NCI-H82 treated with DMSO at 0.1 percent for 48 hours (cell line): Measurements from ENCODE around the gene PRKAR2A.
A peak's percentile ranks its signal among the peaks of the same experiment; 100 is the strongest.

Experiments
- DNase-seq: peaks from one replicate; lab custom pipeline; 2025; ENCODE audit not compliant: unreplicated experiment; lab: John Stamatoyannopoulos, UW

PRKAR2A gene

DNA sequence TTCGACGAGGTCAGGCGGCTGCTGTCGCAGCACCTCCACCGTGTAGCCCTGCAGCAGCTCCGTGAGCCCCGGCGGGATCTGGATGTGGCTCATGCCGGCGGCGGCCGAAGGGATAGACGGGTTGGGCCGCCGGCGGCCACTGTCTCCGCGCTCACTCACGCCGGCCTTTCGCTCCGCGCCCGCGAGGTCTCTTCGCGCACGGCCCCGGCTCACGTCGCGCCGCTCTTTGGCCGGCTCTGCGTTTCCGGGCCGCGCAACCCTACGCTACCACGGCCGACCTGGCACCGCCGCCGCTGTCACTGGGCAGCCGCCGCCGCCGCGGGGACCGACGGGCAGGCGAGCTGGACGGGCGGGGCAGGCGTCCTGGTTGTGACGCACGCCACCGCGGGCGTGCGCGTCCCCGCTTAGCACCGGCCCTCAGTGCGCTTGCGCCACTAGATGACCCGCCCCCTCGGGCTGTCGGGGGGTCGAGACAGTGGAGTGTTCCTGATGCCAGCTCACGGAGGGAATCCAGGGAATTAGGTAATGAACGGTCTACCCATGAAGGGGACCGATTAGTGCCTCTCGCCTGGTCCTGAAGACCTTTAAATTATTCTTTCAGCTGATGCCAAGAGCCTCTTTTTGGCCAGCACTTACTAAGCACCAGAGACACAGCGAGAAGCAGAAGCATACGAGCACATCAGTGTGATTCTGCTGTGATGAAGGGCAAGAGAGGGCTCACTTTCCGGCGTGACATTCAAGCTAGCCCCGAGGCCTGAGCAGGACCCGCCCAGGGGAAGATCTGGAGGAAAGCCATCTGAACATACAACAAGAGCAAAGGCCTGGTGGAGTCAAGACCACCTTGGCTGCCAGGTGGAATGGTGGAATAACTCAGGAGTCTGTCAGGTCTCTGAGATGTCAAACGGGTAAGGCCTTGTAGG, at the start of gene PRKAR2A:
TSS of gene PRKAR2A (minus strand) at position 371 of the 920 bp plus-strand sequence. CDS start at position 93, 278 bp downstream.
- DNase-seq = peak; percentile 47

DNA sequence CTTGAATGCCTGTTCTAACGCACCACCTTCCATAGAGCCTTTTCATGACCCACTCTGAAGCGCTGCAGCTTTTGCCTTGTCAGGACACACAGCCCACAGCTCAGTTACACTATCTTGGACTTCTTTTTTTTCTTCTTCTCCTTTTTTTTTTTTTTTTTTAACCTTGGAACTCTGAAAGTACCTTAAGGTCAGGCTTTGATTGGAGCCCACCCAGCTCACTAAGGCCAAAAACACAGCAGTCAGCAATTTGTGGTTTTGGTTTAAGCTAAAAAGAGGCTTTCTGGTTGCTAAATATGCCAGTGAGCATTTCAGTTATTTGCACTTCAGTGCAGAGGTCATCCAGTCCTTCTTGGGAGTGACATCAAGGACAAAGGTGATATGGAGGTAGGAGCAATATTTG, 49.3 kb upstream of the PRKAR2A start:
- no peak for DNase-seq

DNA sequence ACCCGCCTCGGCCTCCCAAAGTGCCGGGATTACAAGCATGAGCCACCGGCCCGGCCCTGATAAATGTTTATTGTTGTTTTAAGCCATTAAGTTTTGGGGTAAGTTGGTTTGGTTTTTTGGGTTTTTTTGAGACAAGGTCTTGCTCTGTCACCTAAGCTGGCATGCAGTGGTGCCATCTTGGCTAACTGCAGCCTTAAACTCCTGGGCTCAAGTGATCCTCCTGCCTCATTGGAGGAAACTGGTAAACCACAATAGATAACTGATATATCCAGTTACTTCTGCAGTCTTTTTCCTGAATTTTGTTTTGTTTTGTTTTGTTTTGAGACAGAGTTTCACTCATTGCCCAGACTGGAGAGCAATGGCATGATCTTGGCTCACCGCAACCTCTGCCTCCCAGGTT, 46.8 kb upstream of the PRKAR2A start:
- DNase-seq = no peak

DNA sequence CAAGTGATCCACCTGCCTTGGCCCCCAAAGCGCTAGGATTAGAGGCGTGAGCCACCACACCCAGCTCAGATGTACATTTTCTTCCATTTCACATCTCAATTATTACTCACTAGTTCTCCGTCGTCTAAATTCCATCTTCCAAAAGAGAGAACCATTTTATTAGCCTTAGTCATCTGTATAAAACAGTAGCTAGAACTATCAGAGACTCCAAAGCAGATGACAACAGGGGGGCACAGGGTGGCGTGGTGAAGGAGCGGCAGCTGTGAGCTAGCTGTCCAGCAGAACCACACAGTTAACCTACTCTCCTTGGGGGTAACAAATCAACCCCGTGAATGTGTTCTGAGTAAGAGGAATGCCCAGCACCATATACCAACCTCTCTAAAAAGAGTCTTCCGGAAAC, 43.9 kb upstream of the PRKAR2A start:
- no peak for DNase-seq

DNA sequence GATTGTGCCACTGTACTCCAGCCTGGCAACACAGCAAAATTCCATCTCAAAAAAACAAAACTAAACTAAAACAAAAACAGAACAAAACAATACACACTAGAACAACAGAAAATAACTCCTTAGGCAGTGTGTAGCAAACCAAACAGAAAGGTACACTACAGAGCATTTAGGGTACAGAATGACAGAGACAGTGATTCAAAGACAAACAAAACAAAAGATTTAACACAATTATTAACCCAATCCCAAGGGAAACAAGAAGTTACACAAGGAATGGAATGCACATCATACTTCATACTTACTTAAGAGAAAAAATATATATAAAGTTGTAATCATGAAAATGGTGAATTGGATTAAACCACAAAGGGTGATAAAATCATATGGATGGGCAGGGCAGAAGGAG, 38.1 kb upstream of the PRKAR2A start:
- DNase-seq = no peak

DNA sequence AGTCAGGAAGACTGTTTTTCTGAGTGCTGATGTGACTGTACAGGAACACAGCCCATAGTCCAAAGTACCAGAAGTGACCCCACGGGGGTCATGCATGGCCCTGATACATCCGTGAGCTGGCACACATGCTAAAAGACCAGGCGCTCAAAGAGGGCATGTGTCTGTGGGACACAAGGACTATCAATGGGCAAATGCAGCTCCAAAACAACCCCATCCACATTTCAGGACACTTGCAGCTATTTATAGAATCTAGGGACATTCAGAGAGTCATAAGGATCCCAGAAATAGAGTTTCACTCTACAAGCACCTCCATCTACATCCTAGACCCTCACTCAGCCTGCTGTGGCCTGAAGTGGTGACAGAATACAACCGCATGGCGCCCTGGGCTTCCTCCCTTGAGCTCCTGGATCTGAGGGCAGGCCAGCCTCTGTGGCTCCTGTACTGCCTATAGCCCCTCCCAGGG, 34.0 kb upstream of the PRKAR2A start:
- no peak for DNase-seq

DNA sequence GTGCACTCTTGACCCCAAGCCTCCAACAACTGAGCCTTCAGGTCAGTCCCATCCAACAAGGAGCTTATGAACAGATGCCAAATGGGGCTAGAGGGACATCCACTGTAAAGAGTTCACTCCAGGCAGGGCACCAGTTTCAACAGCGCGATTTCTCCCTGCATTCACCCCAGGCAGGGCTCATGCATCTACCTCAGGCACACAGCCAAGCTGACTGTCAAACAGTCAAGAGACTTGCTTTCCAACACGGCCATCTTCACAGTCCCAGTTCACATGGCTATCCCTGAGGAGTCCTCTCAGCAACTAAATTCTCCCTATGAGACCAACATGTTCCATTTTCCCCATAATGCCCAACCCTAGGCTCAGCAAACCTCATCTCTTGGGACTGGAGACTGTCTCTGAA, 33.3 kb upstream of the PRKAR2A start:
- no peak for DNase-seq

DNA sequence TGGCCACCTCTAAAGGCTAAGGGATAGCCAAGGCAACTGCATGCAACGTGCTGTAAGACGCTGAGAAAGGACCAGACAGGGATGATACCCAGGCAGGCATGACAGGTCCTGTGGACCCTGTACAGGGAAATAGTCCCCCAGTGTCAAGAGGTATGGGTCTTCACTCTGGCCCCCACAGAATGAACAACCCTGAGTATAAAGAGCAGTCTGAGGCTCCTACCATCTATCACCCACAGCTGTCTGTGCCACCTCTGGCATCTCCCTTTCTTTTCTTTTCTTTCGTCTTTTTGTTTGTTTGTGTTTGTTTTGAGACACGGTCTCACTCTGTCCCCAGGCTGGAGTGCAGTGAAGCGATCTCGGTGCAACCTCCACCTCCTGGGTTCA, 32.3 kb upstream of the PRKAR2A start:
- no peak for DNase-seq

DNA sequence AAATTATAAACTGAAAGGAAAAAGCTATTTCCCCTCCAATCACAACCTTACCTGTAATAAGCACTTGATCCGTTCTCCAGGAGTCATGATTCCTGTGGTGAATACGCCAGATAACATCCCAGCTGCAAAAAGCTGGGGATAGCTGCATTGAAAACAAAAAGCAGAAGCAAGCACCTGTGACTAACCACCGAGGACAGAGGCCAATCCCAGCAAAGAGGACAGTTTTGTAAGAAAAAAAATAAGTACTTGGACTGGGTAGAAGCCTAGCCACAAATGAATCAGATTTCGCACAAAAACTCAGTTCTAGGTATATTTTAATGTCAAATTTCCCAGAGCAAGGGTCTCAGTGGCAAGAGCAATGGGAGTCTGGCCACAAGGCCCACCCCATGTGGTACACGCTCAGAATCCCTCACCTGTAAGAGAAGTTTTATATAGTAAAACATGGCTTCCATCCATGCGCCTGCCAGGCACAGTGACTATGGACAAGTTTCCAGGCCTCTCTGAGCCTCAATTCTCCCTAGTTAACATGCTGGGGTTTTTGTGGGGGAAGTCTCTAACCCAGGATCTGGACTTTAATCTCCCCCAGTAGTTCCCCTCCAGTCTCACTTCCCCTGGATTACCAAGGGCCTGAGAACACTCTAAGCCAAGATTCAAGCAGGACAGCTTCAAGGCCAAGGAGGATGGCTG, 31.8 kb upstream of the PRKAR2A start:
- no peak for DNase-seq

DNA sequence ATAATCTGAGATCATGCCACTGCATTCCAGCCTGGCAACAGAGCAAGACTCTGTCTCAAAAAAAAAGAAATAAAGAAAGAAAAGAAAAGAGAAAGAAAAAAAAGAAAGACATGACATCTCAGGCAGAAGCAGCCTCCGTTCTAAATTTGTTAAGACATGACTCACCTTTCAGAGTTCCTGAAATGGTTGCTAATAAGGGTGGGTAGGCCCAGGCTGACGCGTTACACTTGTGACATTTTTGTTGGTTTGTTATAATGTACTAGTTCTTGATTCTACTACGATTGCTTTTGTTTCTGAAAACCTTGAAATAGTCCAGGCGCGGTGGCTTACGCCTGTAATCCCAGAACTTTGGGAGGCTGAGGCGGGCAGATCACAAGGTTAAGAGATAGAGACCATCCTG, 30.0 kb upstream of the PRKAR2A start:
- DNase-seq = no peak

DNA sequence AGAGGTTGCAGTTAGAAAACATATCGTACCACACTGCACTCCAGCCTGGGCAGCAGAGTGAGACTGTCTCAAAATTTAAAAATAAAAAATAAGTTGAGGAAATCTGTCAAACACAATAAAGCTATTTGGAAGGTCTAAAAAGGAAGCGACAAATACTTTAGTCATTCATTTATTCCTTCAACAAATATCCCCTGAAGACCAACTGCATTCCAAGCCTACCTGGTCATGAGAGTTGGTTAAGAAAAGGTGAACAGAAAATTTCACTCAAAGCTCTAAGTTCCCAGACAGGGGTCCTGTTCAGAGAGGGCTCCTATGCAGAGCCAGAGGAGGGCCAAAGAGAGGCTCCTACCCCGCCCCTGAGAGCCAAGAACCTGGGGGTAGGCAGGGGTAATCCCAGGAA, 15.4 kb upstream of the PRKAR2A start:
- DNase-seq = no peak

DNA sequence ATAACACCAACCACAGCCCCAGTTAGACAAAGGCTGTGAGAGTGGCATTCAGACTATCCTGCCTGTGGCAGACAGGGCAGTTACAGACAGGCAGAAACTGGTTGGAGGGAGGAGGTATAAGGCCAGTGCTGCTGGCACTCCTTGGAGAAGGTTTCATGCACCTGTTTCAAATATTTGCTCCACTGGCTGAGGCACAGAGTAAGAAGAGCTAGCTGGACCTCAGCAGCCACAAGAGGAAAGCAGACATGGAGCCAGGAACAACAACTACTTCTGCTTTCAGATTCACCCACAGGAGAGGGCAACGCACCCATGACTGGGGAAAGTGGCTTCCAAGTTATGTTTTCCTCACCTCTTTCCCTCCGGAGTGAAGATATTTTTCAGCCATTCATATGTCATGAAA, 11.5 kb upstream of the PRKAR2A start:
- DNase-seq = no peak

DNA sequence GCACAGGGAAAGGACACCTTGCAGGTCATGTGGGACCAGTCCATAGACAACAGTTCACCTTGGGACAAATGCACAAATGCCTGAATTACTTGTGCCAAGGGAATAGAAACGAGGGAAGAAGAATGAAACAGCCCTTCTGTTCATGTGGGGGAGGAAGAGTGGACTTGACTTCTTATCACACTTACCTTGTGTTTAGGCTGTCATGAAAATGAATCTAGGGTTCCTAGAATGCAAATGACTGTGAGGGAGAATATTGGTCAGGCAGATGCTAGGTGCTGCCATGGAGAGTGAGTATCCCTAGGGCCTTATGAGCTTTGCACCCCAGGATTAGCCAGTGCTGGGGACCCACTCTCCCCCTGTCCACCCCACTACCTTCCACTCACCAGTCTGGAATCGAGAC, 11.0 kb upstream of the PRKAR2A start:
- DNase-seq = no peak

DNA sequence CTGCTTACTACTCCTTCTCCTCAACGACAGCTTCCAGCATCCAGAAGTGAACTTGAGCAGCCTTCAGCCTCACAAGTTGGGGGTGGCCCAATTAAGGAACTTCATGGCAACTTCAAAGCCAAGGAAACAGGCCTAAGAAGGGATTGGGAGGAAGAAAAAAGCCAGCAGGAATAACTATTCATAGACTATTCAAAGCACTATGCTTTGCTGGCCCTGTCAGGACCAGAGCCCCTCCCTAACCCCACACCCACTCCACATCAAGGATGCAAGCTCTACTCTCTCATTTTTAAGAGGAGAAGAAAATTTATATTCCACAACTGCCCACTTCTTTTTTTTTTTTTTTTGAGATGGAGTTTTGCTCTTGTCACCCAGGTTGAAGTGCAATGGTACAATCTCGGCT, 10.0 kb upstream of the PRKAR2A start:
- no peak for DNase-seq

DNA sequence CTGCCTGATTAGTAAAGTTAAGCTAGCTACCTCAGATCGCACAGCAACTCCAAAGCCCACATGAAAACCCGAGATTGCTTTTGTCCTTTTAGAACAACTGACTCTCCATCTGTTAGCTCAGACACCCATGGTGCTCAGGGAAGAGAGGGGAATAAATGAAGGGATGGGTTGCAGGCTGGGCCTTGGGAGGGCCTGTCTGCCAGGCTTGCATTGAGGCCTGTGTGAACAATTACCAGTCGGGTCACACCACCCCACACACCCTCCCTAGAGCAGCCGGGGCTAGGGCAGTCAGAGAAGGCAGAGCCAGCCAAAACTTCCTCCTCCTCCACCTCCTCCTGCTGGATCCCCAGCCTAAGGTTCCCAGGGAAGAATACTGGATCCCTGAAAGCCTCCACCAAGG, 8.8 kb upstream of the PRKAR2A start:
- DNase-seq = no peak

DNA sequence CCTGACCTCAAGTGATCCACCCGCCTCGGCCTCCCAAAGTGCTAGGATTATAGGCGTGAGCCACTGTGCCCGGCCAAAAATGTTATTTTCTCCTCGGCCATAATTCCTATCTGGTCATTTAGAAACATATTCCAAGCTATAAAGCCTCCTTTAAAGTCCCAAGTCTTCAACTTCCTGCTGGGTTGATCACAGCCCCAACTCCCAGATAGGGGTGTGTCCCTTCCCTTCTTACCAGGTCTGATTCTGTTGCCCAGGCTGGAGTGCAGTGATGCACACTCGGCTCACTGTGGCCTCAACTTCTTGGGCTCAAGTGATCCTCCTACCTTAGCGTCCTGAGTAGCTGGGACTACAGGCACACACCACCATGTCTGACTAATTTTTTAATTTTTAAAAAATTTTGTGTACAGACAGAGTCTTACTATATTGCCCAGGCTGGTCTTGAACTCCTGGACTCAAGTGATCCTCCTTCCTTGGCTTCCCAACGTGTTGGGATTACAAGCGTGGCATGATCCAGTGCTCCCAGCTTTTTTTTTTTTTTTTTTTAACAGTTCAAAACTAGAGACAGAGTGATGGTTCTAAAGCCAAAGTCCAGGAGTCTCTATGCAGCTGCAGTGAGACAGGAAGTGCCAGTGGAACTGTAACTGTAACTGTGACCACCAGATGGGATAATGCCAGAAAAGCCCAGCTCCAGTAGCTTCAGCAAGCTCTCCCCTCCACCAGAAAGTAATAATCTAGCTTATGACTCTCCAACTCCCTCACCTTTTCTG, 8.2 kb upstream of the PRKAR2A start:
- DNase-seq = no peak

DNA sequence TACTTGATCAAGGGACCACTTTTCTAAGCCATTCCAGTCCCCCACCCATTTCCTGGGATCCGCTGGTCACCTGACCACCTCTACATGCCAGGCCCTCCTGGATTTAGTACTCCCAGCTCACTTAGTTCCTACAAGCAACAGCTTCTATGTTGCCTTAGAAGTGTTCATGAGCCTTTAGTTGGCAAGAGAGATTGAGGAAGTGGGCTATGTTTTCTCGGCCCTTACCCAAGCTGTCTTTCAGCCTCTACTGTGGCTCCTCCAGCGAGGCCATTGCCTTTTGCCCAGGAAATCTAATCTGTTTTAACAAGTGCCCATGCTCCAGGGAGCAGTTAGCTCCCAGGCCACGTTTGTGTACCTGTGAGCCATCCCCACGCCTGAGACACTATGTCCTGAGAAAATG, 4.5 kb upstream of the PRKAR2A start:
- no peak for DNase-seq

DNA sequence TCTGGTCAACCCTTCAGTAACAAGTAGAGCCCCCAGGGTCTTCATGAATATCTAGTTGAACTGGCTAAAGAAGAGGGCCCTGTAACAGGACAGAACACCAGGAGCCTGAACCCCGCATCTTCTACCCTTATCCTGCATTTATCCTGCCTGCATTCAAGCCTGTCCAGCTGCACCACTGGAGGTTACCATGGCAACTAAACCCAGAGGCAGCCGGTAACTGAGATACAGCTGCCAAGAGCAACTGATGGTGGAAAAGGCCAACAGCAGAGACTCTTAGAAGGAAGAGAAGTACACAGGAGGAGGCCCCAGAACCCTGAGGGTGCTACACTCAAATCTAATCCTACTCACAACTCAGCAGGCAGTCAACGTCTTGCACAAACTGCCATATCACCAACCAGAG, 3.7 kb upstream of the PRKAR2A start:
- peak; percentile 27 for DNase-seq

DNA sequence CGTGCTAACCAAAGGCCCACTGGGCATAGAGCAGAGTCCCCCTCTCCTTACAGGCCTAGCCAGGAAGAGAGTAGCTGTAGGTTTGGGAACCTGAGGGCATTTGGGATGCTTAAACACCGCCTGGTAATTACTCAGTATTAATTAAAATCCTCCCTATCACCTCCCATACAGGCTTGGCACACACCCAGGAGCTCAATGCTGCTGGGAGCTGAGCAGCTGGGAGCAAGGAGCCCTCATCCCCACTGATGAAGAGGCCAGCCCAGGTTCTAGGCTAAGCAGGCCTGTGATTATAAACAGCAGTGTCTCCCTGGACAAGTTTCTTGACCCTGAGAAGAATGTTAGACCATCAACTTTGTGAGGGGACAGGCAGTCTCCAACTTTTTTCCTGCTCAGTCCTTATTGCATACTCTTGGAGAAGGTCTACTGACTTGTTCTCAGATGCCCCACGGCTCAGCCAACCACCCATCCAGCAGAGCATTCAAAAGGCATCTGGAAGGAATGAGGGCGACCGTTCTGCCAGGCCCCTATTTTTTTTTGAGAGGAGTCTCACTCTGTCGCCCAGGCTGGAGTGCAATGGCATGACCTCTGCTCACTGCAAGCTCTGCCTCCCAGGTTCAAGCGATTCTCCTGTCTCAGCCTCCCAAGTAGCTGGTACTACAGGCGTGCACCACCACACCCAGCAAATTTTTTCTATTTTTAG, 1.3 kb upstream of the PRKAR2A start:
- peak; percentile 18 for DNase-seq

DNA sequence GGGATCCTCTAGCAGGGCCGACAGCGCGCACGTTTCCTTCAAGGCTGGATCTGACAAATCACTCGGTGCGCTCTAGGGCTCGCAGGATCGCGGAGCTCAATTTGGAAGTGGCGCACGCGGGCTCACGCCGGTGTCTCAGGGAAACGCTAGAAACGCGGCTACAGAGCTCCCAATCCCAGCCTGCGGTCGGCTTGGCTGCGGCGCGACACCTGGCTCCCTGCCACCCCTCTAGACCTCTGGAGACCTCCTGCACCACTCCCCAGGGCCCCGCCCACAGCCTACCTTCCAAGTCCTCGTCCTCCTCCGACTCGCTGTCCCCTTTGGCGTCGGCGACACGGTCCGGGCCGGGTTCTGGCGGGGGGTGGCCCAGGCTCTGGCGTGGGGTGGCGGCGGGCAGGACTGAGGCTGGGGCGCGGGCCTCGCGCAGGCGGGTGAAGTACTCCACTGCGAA, 596 bp downstream of the PRKAR2A start:
- peak; percentile 59 for DNase-seq

DNA sequence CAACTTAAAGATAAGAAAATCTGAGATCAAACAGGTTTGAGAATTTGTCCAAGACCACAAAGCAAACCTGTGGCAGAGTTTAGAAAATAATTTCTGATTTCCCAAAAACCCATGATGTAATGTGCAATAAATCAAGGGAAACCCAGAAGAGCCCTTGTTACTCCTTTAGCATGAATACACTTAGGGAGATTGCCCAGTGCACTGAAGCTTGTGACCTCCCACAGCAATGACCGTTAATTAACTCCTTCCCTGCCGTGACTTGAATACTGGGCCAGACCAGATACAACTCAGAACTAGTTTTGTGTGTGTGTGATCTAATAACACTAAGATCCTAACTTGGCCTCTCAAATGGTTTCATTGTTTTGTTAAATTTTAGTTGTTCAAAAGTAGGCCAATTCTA, 2.5 kb downstream of the PRKAR2A start:
- no peak for DNase-seq
